ENCODE results near the gene STARD9.

Gene STARD9

GRCh38 chr15:42604894-42605744, 29.7 kb downstream of the STARD9 start:
- in situ Hi-C loops (cut with HindIII; ENCODE audit: low pct_ligation_motif_present, low sequenced_read_pairs): no loop called here
- Histone ChIP-seq H3K4me3 (ENCODE audit: low read depth, low read length) (no peak overlapping the region), H3K36me3 (replicated peaks) (no peaks in the 10 kb centered on the region), H3K27ac (no peak overlapping the region), H3K27me3 (replicated peaks) (no peaks in the 10 kb centered on the region)
- no peak for TF ChIP-seq CTCF (IDR thresholded peaks at IDR 0.05; ENCODE audit: low read depth, low read length, missing control alignments)
- no peak for DNase-seq

- no peak for TF ChIP-seq CTCF (IDR thresholded peaks at IDR 0.05; ENCODE audit: low read depth, low read length, missing control alignments)
- Histone ChIP-seq H3K27me3 (replicated peaks) (no peaks in the 10 kb centered on the region), H3K27ac (no peak overlapping the region), H3K36me3 (replicated peaks) (no peaks in the 10 kb centered on the region), H3K4me3 (ENCODE audit: low read depth, low read length) (no peak overlapping the region)
- no peak for DNase-seq
- in situ Hi-C loops (cut with HindIII; ENCODE audit: low pct_ligation_motif_present, low sequenced_read_pairs): no loop called here
Observed at GRCh38 chr15:42605796-42606195, 30.4 kb downstream of the STARD9 start.

- H3K36me3 ChIP-seq (replicated peaks): no peaks in the 10 kb centered on the region
- peak; percentile 1 for DNase-seq
- H3K27me3 ChIP-seq (replicated peaks): no peaks in the 10 kb centered on the region
- H3K4me3 ChIP-seq (ENCODE audit: low read depth, low read length): no peak overlapping the region
- in situ Hi-C loops (cut with HindIII; ENCODE audit: low pct_ligation_motif_present, low sequenced_read_pairs): no loop called here
- no peak for TF ChIP-seq CTCF (IDR thresholded peaks at IDR 0.05; ENCODE audit: low read depth, low read length, missing control alignments)
- no peak overlapping the region for H3K27ac ChIP-seq
Observed at GRCh38 chr15:42608110-42608531, 32.7 kb downstream of the STARD9 start.

- no peak for DNase-seq
- H3K27ac ChIP-seq: no peak overlapping the region
Observed at GRCh38 chr15:42608752-42609488, 33.5 kb downstream of the STARD9 start.

GRCh38 chr15:42611532-42611931, 36.1 kb downstream of the STARD9 start:
- no peak for TF ChIP-seq CTCF (IDR thresholded peaks at IDR 0.05; ENCODE audit: low read depth, low read length, missing control alignments)
- no peak for DNase-seq
- no peak overlapping the region for H3K27ac ChIP-seq
- no peaks in the 10 kb centered on the region for H3K36me3 ChIP-seq (replicated peaks)
- H3K27me3 ChIP-seq (replicated peaks): no peaks in the 10 kb centered on the region
- in situ Hi-C loops (cut with HindIII; ENCODE audit: low pct_ligation_motif_present, low sequenced_read_pairs): no loop called here
- H3K4me3 ChIP-seq (ENCODE audit: low read depth, low read length): no peak overlapping the region

More at GRCh38 chr15:42608752-42609488, 33.5 kb downstream of the STARD9 start:
- Histone ChIP-seq H3K4me3 (ENCODE audit: low read depth, low read length) (no peak overlapping the region), H3K27me3 (replicated peaks) (no peaks in the 10 kb centered on the region), H3K36me3 (replicated peaks) (no peaks in the 10 kb centered on the region)
- in situ Hi-C loops (cut with HindIII; ENCODE audit: low pct_ligation_motif_present, low sequenced_read_pairs): no loop called here
- TF ChIP-seq CTCF (IDR thresholded peaks at IDR 0.05; ENCODE audit: low read depth, low read length, missing control alignments): no peak
